Activated T-cell treated with anti-CD3 and anti-CD28 coated beads, Interleukin-2, amount 50 U/mL, for 24 hours (primary cell): Measurements from ENCODE around the gene LSM4.

Source experiments
- DNase-seq: peaks from one replicate; pipeline ENCODE4 v3.0.0-alpha.2; 2020
- H3K27ac Mint-ChIP-seq: 2 replicates; pipeline ENCODE4 v1.8.0; 2020; ENCODE audit warnings: mild to moderate bottlenecking, mixed read lengths
- H3K27me3 Mint-ChIP-seq: 2 replicates; pipeline ENCODE4 v1.8.0; 2020; ENCODE audit warnings: mixed read lengths
- H3K36me3 Mint-ChIP-seq: 2 replicates; pipeline ENCODE4 v1.8.0; 2020; ENCODE audit warnings: low read depth, mixed read lengths
- H3K4me1 Mint-ChIP-seq: 2 replicates; pipeline ENCODE4 v1.8.0; 2020; ENCODE audit warnings: low read depth, mixed read lengths
- H3K4me3 Mint-ChIP-seq: 2 replicates; pipeline ENCODE4 v1.8.0; 2020; ENCODE audit warnings: mild to moderate bottlenecking, moderate library complexity, mixed read lengths
- H3K9me3 Mint-ChIP-seq: 2 replicates; pipeline ENCODE4 v1.8.0; 2020; ENCODE audit warnings: mixed read lengths

Gene LSM4

DNA sequence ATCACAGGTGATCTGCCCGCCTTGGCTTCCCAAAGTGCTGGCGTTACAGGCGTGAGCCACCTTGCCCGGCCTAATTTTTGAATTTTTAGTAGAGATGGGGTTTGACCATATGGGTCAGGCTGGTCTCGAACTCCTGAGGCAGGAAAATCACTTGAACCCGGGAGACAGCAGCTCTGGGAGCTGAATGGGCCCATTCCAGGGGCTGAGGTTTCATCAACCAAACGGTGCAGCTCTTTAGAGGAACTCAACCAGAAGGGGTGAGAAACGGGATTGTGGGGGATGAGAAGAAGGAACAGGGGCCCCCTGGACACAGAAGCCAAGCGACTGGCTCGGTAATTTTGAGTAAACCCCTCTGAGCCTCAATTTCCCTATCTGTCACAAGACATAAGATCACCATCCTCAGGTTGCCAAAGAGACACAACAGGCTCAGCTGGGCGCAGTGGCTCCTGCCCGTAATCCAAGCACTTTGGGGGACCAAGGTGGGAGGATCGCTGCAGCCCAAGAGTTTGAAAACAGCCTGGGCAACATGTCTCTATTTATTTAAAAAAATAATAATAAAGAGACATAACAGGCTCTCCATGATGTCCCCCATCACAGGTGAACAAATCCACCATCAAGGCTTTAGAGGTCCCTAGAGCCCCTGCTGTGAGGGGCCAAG is 49.2 kb downstream of the LSM4 start:
- DNase-seq = no peak
- H3K27me3 Mint-ChIP-seq = no peaks in the 10 kb centered on the region
- peaks cover 27% of the 10 kb centered on the region for H3K4me1 Mint-ChIP-seq
- peaks cover 37% of the 10 kb centered on the region for H3K36me3 Mint-ChIP-seq
- no peaks in the 10 kb centered on the region for H3K9me3 Mint-ChIP-seq
- no peak overlapping the region for H3K4me3 Mint-ChIP-seq
- no peak overlapping the region for H3K27ac Mint-ChIP-seq

- Mint-ChIP-seq H3K4me1 (peaks cover 18% of the 10 kb centered on the region), H3K9me3 (no peaks in the 10 kb centered on the region), H3K36me3 (peaks cover 29% of the 10 kb centered on the region), H3K4me3 (no peak overlapping the region), H3K27ac (peak overlapping the region; percentile 29), H3K27me3 (no peaks in the 10 kb centered on the region)
- DNase-seq = no peak
Observed at GRCh38 chr19:18271433-18271841, 51.4 kb downstream of the LSM4 start.

GRCh38 chr19:18270326-18270725 is 52.5 kb downstream of the LSM4 start:
- Mint-ChIP-seq H3K27ac (no peak overlapping the region), H3K4me3 (no peak overlapping the region), H3K9me3 (no peaks in the 10 kb centered on the region), H3K27me3 (no peaks in the 10 kb centered on the region), H3K4me1 (peaks cover 11% of the 10 kb centered on the region), H3K36me3 (peaks cover 26% of the 10 kb centered on the region)
- DNase-seq = no peak

DNA sequence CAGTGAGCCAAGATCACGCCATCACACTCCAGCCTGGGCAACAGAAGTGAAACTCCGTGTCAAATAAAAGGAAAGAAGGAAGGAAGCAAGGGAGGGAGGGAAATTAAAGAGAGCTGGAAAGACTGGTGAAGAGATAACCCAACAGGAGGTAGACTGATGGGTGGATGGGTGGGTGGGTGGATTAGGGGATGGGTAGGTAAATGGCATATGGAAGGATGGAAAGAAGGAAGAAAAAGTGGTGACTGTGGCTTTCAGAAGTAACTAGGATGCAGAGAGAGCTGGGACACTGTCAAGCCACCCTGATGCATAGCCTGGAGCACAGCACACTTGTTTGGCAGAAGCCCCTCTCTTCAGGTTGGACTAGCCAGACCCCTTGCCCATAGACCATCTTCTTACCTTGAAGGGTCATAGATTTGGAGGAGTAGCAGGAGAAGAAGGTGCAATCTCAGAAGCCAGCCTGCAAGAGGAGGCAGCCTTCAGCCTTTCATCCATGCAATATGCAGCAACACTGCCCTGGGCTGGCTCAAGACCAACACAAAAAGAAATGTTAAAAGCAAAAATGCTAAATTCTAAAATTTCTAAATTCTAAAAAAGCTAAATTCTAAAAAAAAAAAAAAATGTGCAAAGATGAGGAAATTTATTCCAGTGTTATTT is 53.7 kb downstream of the LSM4 start:
- no peak for DNase-seq
- Mint-ChIP-seq H3K9me3 (no peaks in the 10 kb centered on the region), H3K36me3 (peaks cover 18% of the 10 kb centered on the region)

GRCh38 chr19:18266771-18267686 is 55.8 kb downstream of the LSM4 start:
- Mint-ChIP-seq H3K9me3 (no peaks in the 10 kb centered on the region), H3K4me3 (no peak overlapping the region)

More for the DNA sequence above, 53.7 kb downstream of the LSM4 start:
- H3K27me3 Mint-ChIP-seq = no peaks in the 10 kb centered on the region
- no peak overlapping the region for H3K4me3 Mint-ChIP-seq
- no peaks in the 10 kb centered on the region for H3K4me1 Mint-ChIP-seq
- no peak overlapping the region for H3K27ac Mint-ChIP-seq

DNA sequence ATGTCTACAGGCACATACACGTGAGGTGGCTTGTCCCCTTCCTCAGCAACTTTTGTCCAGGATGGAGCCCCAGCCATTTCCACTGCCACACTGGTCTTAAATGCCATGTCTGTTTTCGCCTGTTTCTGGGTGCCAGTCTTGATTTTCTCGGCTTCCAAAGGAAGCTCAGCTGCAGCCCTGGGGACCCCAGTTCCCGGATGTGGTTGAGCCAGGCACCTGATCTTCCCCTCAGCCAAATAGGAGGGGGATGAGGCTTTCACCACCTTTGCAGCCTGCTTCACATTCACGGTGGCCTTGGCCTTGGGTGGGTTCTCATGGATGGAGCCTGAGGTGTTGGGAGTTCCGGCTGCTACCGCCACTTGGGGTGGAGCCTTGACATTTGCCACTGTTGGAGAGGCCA is 57.3 kb downstream of the LSM4 start:
- Mint-ChIP-seq H3K4me1 (no peaks in the 10 kb centered on the region), H3K9me3 (no peaks in the 10 kb centered on the region), H3K36me3 (peaks cover 15% of the 10 kb centered on the region), H3K4me3 (no peak overlapping the region), H3K27ac (no peak overlapping the region), H3K27me3 (no peaks in the 10 kb centered on the region)
- DNase-seq = no peak

More at GRCh38 chr19:18266771-18267686, 55.8 kb downstream of the LSM4 start:
- Mint-ChIP-seq H3K4me1 (no peaks in the 10 kb centered on the region), H3K27me3 (no peaks in the 10 kb centered on the region), H3K27ac (no peak overlapping the region), H3K36me3 (peaks cover 15% of the 10 kb centered on the region)
- no peak for DNase-seq

DNA sequence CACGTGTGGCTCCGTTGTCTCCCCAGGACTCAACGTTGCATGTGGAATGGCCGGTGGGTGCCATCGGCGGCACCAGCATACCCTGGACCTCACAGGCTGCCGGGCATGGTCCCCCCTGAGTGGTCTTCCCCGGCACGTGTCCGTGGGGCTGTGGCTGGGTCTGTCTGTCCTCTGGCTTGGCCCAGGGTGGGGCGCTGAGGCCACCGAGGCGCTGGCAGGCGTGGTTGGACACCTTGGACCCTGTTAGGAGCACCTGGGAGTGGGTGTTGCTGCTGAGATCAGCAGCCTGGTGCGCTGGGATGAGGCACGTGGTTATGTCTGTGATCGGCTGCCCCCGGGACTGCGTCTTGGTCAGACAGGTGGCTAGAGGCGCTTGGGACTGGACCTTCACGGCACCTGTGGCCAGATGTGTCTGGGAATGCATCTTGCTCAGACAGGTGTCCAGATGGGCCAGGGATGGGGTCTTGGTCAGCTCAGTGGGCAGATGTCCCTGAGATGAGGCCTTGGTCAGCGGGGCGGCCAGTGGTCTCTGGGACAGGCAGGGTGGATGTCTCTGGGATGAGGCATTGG is 57.8 kb downstream of the LSM4 start:
- H3K4me1 Mint-ChIP-seq = no peaks in the 10 kb centered on the region
- no peaks in the 10 kb centered on the region for H3K9me3 Mint-ChIP-seq
- H3K27ac Mint-ChIP-seq = no peak overlapping the region
- DNase-seq = no peak
- H3K27me3 Mint-ChIP-seq = no peaks in the 10 kb centered on the region
- H3K36me3 Mint-ChIP-seq = peaks cover 15% of the 10 kb centered on the region
- H3K4me3 Mint-ChIP-seq = no peak overlapping the region

- H3K9me3 Mint-ChIP-seq = no peaks in the 10 kb centered on the region
- H3K36me3 Mint-ChIP-seq = peaks cover 15% of the 10 kb centered on the region
- no peak for DNase-seq
- H3K27ac Mint-ChIP-seq = no peak overlapping the region
- H3K4me1 Mint-ChIP-seq = no peaks in the 10 kb centered on the region
- no peak overlapping the region for H3K4me3 Mint-ChIP-seq
- no peaks in the 10 kb centered on the region for H3K27me3 Mint-ChIP-seq
Observed at GRCh38 chr19:18264137-18264854, 58.6 kb downstream of the LSM4 start.

DNA sequence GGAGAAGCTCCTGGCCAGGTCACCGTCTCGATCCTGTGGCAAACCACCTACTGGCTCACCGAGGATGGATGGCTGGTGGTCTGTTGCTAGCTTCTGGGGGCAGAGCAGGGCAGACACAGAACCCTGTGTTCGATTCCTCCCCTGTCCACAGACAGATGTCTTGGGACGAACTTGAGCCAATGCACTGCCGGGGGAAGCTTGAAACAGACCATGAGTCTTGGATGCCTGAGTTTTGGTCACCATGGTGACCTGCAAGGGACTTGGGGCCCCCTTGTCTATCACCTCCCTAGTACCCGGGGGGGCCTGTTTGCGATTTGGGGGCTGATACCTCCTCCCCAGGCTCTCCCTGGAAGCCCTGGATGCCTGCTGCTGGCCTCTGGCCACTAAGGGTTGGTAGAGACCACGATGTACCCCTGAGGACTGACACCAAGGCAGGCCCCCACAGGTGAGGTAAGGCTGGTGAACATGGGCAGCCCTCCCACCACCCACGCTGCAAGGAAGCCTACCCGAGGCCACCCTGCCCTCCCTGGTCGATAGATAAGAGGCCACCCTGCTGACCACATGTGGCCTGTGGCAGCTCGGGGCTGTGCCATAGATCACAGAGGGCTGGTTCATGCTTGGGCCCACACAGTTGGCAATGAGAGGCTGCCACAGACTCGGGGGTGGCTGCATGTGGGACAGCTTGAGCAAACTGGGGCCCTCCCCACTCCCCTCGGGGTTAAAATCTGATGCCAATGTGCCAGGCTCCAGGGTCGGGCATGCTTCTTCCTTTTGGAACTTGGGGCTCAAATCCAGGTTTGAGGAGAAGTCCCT is 59.3 kb downstream of the LSM4 start:
- Mint-ChIP-seq H3K27ac (no peak overlapping the region), H3K27me3 (no peaks in the 10 kb centered on the region), H3K4me1 (no peaks in the 10 kb centered on the region), H3K9me3 (no peaks in the 10 kb centered on the region), H3K36me3 (peaks cover 13% of the 10 kb centered on the region), H3K4me3 (no peak overlapping the region)
- no peak for DNase-seq

DNA sequence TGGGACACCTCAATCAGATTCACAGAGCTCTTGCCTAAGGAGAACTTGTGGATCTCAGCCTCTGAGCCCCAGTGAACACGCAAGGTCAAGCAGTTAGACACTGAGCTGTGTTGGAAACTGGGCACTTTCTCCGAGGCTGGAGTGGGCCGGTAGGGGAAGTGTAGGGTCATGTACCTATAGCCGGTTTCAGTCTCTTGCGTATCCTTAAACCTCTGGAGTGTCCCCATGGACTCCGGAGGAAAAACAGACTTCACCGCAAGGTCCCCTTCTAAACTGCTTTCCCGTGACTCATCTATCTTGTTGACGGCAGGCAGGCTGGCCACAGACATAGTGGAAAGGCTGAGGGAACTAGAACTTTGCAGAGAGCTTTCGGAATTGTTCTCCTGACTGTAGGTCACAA is 60.0 kb downstream of the LSM4 start:
- Mint-ChIP-seq H3K9me3 (no peaks in the 10 kb centered on the region), H3K27ac (no peak overlapping the region), H3K4me3 (no peak overlapping the region), H3K27me3 (no peaks in the 10 kb centered on the region), H3K4me1 (no peaks in the 10 kb centered on the region), H3K36me3 (peaks cover 13% of the 10 kb centered on the region)
- no peak for DNase-seq

DNA sequence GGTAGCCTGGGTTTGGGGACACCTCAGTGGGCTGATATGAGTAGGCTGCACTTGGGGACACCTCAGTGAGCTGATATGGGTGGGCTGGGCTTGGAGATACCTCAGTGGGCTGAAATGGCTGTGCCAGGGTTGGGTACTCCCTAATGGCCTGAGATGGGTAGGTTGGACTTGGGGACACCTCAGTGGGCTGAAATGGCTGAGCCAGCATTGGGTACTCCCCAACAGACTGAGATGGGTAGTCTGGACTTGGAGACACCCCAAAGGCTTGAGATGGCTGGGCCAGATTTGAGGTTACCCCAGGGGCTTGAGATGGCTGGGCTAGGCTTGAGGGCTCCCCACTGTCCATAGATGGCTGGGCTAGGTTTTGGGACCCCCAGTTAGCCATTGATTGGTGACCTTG is 60.7 kb downstream of the LSM4 start:
- no peaks in the 10 kb centered on the region for H3K4me1 Mint-ChIP-seq
- no peak overlapping the region for H3K4me3 Mint-ChIP-seq
- H3K36me3 Mint-ChIP-seq = peaks cover 11% of the 10 kb centered on the region
- no peaks in the 10 kb centered on the region for H3K27me3 Mint-ChIP-seq
- no peaks in the 10 kb centered on the region for H3K9me3 Mint-ChIP-seq
- DNase-seq = no peak
- H3K27ac Mint-ChIP-seq = no peak overlapping the region

GRCh38 chr19:18261474-18261873 is 61.4 kb downstream of the LSM4 start:
- H3K4me1 Mint-ChIP-seq = no peaks in the 10 kb centered on the region
- no peak overlapping the region for H3K27ac Mint-ChIP-seq
- H3K36me3 Mint-ChIP-seq = peaks cover 7% of the 10 kb centered on the region
- no peaks in the 10 kb centered on the region for H3K9me3 Mint-ChIP-seq
- no peak for DNase-seq
- no peak overlapping the region for H3K4me3 Mint-ChIP-seq
- H3K27me3 Mint-ChIP-seq = no peaks in the 10 kb centered on the region

GRCh38 chr19:18259893-18260292 is 63.0 kb downstream of the LSM4 start:
- Mint-ChIP-seq H3K9me3 (no peaks in the 10 kb centered on the region), H3K4me1 (no peaks in the 10 kb centered on the region), H3K27me3 (peaks cover 4% of the 10 kb centered on the region), H3K27ac (no peak overlapping the region), H3K4me3 (no peak overlapping the region), H3K36me3 (no peaks in the 10 kb centered on the region)
- no peak for DNase-seq
